ENCODE data around the gene TNXB.

- TF ChIP-seq SMC3 (conservative IDR thresholded peaks at IDR 0.05; ENCODE audit: poor library complexity) (no peak), CTCF (IDR thresholded peaks at IDR 0.05; ENCODE audit: poor library complexity, severe bottlenecking) (no peak), POLR2AphosphoS5 (IDR thresholded peaks at IDR 0.05) (no peak), TAF1 (IDR thresholded peaks at IDR 0.05; ENCODE audit: low read depth) (no peak), REST (IDR thresholded peaks at IDR 0.05; ENCODE audit: borderline replicate concordance) (no peak)
Observed at GRCh38 chr6:32152769-32153563, 43.8 kb upstream of the TNXB start.

Data from neural cell (in vitro differentiated cells).